HCT116 (cell line): ENCODE measurements around the gene RARB. TPM values are rescaled to one million over a fixed set of nuclear protein-coding genes. Genes with fewer than 3 reads are reported as not detected.

Source experiments
- ATAC-seq: fragments of 200-7000 bp; cut with Tn5 transposase; 2 replicates; pipeline ENCODE4 v1.9.1; 2020; ENCODE audit warnings: mild to moderate bottlenecking, moderate library complexity
- BruUV-seq: library from RNA; stranded (reverse); fragments of 400-500 nt; replicated peaks from 2 replicates; lab custom pipeline; 2021; lab: Mats Ljungman, UMichigan
- CTCF ChIA-PET: fragments of 300-600 bp; sonication (Branson Sonifier 250); formaldehyde crosslinking; loops from one replicate; lab custom pipeline; 2021; ENCODE audit warnings: antibody characterized with exemption; lab: Charles Lee
- POLR2A ChIA-PET: fragments of 300-600, 350-600 bp; sonication (Branson Sonifier 250); formaldehyde crosslinking; loops from one replicate; lab custom pipeline; 2021; ENCODE audit warnings: antibody characterized with exemption; lab: Charles Lee
- RAD21 ChIA-PET, 2 experiments: fragments of 300-600 bp; sonication (Branson Sonifier 250); formaldehyde crosslinking; loops; one replicate each; lab custom pipeline; 2023; ENCODE audit warnings: low total read pairs in 2 of 2; ENCODE audit not compliant: uncharacterized antibody in 2 of 2, unreplicated experiment in 2 of 2, low non-redundant PET in 1 of 2; lab: Charles Lee
- DNase-seq: peaks from one replicate; pipeline ENCODE4 v3.0.0-alpha.2; 2010; ENCODE audit warnings: low read depth, low spot score
- H2AFZ ChIP-seq: fragments of 200-600 bp; shearing (Covaris generic), sonication (generic); 2 replicates; pipeline ENCODE4 v1.6.1; 2017; ENCODE audit warnings: low read depth, mixed run types, mixed read lengths, antibody characterized with exemption, low read length; ENCODE audit not compliant: poor library complexity, severe bottlenecking
- H3K27ac ChIP-seq: 2 replicates; pipeline ENCODE4 v1.5.1; 2012; ENCODE audit warnings: low read depth, low read length
- H3K27me3 ChIP-seq: fragments of 200-600 bp; sonication (generic); 2 replicates; pipeline ENCODE4 v1.6.1; 2016; ENCODE audit warnings: mixed run types, low read length, mixed read lengths; ENCODE audit not compliant: insufficient read depth
- H3K36me3 ChIP-seq, 2 experiments: fragments of 200-500 bp in 1 of 2; fragments of 200-600 bp in 1 of 2; sonication (Bioruptor generic) in 1 of 2; sonication (generic) in 1 of 2; 2 replicates each; pipeline versions ENCODE4 v1.5.1 to v1.6.1; 2014 to 2016; ENCODE audit warnings: low read length in 2 of 2, inconsistent platforms in 1 of 2, mixed read lengths in 1 of 2, mixed run types in 1 of 2; ENCODE audit not compliant: insufficient read depth in 2 of 2, control insufficient read depth in 1 of 2
- H3K4me1 ChIP-seq, 2 experiments: fragments of 200-600 bp in 1 of 2; sonication (generic) in 1 of 2; 2 replicates each; pipeline versions ENCODE4 v1.5.1 to v1.6.1; 2012 to 2017; ENCODE audit warnings: low read length in 2 of 2, inconsistent platforms in 1 of 2, mild to moderate bottlenecking in 1 of 2, mixed read lengths in 1 of 2, mixed run types in 1 of 2, moderate library complexity in 1 of 2; ENCODE audit not compliant: insufficient read depth in 2 of 2, control insufficient read depth in 1 of 2
- H3K4me2 ChIP-seq: fragments of 200-600 bp; sonication (generic); 2 replicates; pipeline ENCODE4 v1.6.1; 2017; ENCODE audit warnings: mixed run types, low read length, mixed read lengths
- H3K4me3 ChIP-seq, 2 experiments: fragments of 200-600 bp in 1 of 2; sonication (generic) in 1 of 2; replicated peaks in 1 of 2; 2 replicates each; pipeline ENCODE4 v1.5.1; 2011 to 2016; ENCODE audit warnings: low read length in 2 of 2, control low read depth in 1 of 2, low read depth in 1 of 2, mild to moderate bottlenecking in 1 of 2, mixed read lengths in 1 of 2, mixed run types in 1 of 2
- H3K79me2 ChIP-seq: fragments of 200-600 bp; sonication (generic); 2 replicates; pipeline ENCODE4 v1.6.1; 2017; ENCODE audit warnings: mild to moderate bottlenecking, mixed run types, low read length, moderate library complexity, mixed read lengths; ENCODE audit not compliant: insufficient read depth
- H3K9ac ChIP-seq: fragments of 200-600 bp; sonication (generic); 2 replicates; pipeline ENCODE4 v1.6.1; 2016; ENCODE audit warnings: low read length, mixed read lengths
- H3K9me2 ChIP-seq: fragments of 200-600 bp; sonication (generic), shearing (Covaris generic); 2 replicates; pipeline ENCODE4 v1.6.1; 2017; ENCODE audit warnings: mixed run types, mild to moderate bottlenecking, moderate library complexity; ENCODE audit not compliant: insufficient read depth
- H3K9me3 ChIP-seq, 2 experiments: fragments of 200-500 bp in 1 of 2; fragments of 200-600 bp in 1 of 2; sonication (Bioruptor generic) in 1 of 2; sonication (generic) in 1 of 2; 2 replicates each; pipeline ENCODE4 v1.6.1; 2014 to 2017; ENCODE audit warnings: low read length in 2 of 2, mixed read lengths in 2 of 2, inconsistent platforms in 1 of 2, low read depth in 1 of 2, mild to moderate bottlenecking in 1 of 2, mixed run types in 1 of 2, moderate library complexity in 1 of 2; ENCODE audit not compliant: control insufficient read depth in 1 of 2, insufficient read depth in 1 of 2
- H4K20me1 ChIP-seq: fragments of 200-600 bp; sonication (generic), shearing (Covaris generic); 2 replicates; pipeline ENCODE4 v1.6.1; 2017; ENCODE audit warnings: mixed run types, mild to moderate bottlenecking, moderate library complexity; ENCODE audit not compliant: insufficient read depth
- CBX3 ChIP-seq: IDR thresholded peaks from 2 replicates; pipeline ENCODE4 v1.6.1; 2012; ENCODE audit warnings: low read depth
- CEBPB ChIP-seq: IDR thresholded peaks from 2 replicates; pipeline ENCODE4 v1.6.1; 2012; ENCODE audit warnings: low read depth
- EGR1 ChIP-seq: IDR thresholded peaks from 2 replicates; pipeline ENCODE4 v1.6.1; 2012; ENCODE audit warnings: low read depth
- ELF1 ChIP-seq: IDR thresholded peaks from 2 replicates; pipeline ENCODE4 v1.6.1; 2012; ENCODE audit warnings: low read depth, borderline replicate concordance
- EZH2 ChIP-seq: fragments of 200-600 bp; sonication (generic); IDR thresholded peaks from 2 replicates; pipeline ENCODE4 v1.6.1; 2017; ENCODE audit warnings: antibody characterized with exemption, mixed run types
- EZH2phosphoT487 ChIP-seq: fragments of 200-600 bp; IDR thresholded peaks from 2 replicates; pipeline ENCODE4 v1.6.1; 2018; ENCODE audit warnings: antibody characterized with exemption, borderline replicate concordance
- FOSL1 ChIP-seq: IDR thresholded peaks from 2 replicates; pipeline ENCODE4 v1.6.1; 2012; ENCODE audit warnings: low read depth
- RAD21 ChIP-seq: IDR thresholded peaks from 2 replicates; pipeline ENCODE4 v1.6.1; 2012; ENCODE audit warnings: low read depth, mild to moderate bottlenecking
- SIN3A ChIP-seq: IDR thresholded peaks from 2 replicates; pipeline ENCODE4 v1.6.1; 2012; ENCODE audit warnings: low read depth
- SP1 ChIP-seq: IDR thresholded peaks from 2 replicates; pipeline ENCODE4 v1.6.1; 2012; ENCODE audit warnings: low read depth
- SRF ChIP-seq: IDR thresholded peaks from 2 replicates; pipeline ENCODE4 v1.6.1; 2012; ENCODE audit warnings: low read depth
- TCF7L2 ChIP-seq: IDR thresholded peaks from 2 replicates; pipeline ENCODE4 v1.7.0; 2011; ENCODE audit warnings: borderline replicate concordance, inconsistent platforms; ENCODE audit not compliant: insufficient read depth, insufficient read length; ENCODE audit errors: extremely low read depth
- YY1 ChIP-seq: IDR thresholded peaks from 2 replicates; pipeline ENCODE4 v1.6.1; 2011; ENCODE audit warnings: low read length, low read depth, moderate library complexity, mild to moderate bottlenecking; ENCODE audit not compliant: insufficient replicate concordance; ENCODE audit errors: extremely low read depth
- ZNF274 ChIP-seq: fragments of 200-500 bp; sonication (Bioruptor generic); IDR thresholded peaks from 2 replicates; pipeline ENCODE4 v1.6.1; 2014; ENCODE audit warnings: mild to moderate bottlenecking, low read depth, low read length, inconsistent platforms
- intact Hi-C: fragments of 100-400 bp; cut with micrococcal nuclease; formaldehyde crosslinking; loops from 2 replicates; pipeline ENCODE4 v1.10.0; 2022
- total RNA-seq: library from RNA; stranded (reverse); gene quantifications from one replicate; pipeline ENCODE4 v1.2.1, GENCODE V29; 2021; ENCODE audit not compliant: unreplicated experiment
- TF ChIP-seq, protein P1 (sequence below), 3 experiments: fragments of 200-600 bp in 1 of 3; sonication (generic) in 1 of 3; IDR thresholded peaks in 2 of 3; conservative IDR thresholded peaks in 1 of 3; 2 replicates each; pipeline ENCODE4 v1.5.1; 2012 to 2017; ENCODE audit warnings: low read depth in 2 of 3, low read length in 2 of 3, antibody characterized with exemption in 1 of 3, borderline replicate concordance in 1 of 3, control low read depth in 1 of 3, mild to moderate bottlenecking in 1 of 3, mixed read lengths in 1 of 3, mixed run types in 1 of 3, moderate library complexity in 1 of 3; ENCODE audit not compliant: insufficient read depth in 1 of 3
- TF ChIP-seq, protein P2 (sequence below): IDR thresholded peaks from 2 replicates; pipeline ENCODE4 v1.6.1; 2012
- TF ChIP-seq, protein P3 (sequence below): IDR thresholded peaks from 2 replicates; pipeline ENCODE4 v1.6.1; 2012; ENCODE audit warnings: low read depth

RARB gene
- total RNA-seq, 1 experiment from 2014 or later, result not detected

DNA sequence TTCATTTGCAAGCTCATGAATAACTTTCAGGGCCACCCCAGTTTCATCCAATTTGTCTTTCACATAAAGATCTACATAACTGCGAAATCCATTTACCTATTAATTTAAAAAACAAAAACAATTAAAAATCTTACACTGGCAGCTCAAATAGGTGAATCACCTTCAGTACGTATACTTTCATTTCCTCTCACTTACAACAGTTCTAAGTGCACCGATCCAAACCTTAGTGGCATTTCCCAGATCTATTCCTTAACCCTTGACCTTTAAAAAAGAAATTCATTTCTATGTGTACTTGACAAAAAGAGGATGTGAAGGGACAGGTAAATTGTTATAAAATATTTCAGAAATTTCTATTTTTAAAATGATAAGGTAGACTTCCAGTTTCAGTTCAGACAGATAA is 205.9 kb downstream of the RARB start:
- H3K9me2 ChIP-seq, result no peaks in the 10 kb centered on the region
- no peak for TF ChIP-seq RAD21
- no peak for TF ChIP-seq FOSL1
- TF ChIP-seq CEBPB, result no peak
- no peak for TF ChIP-seq ELF1
- no peak for TF ChIP-seq EZH2
- TF ChIP-seq SIN3A, result no peak
- TF ChIP-seq YY1, result no peak
- TF ChIP-seq, all 23 proteins: peak for 0
- H3K4me1 ChIP-seq, result no peaks in the 10 kb centered on the region
- no peaks in the 10 kb centered on the region for H3K27me3 ChIP-seq
- BruUV-seq, result no TSS peak
- ChIA-PET POLR2A (no interaction called here), CTCF (no interaction called here), RAD21 (no interaction called here)
- H3K36me3 ChIP-seq, result peaks cover 4 to 32% of the 10 kb centered on the region in 2 experiments
- H3K27ac ChIP-seq, result no peak overlapping the region
- H3K4me3 ChIP-seq, result no peak overlapping the region
- no peaks in the 10 kb centered on the region for H4K20me1 ChIP-seq
- intact Hi-C loops, result no loop called here
- ATAC-seq, result no peak
- DNase-seq, result no peak
- no peak overlapping the region for H3K9ac ChIP-seq
- H3K79me2 ChIP-seq, result no peaks in the 10 kb centered on the region
- H3K9me3 ChIP-seq, result no peaks in the 10 kb centered on the region
- H3K4me2 ChIP-seq, result no peak overlapping the region
- no peak overlapping the region for H2AFZ ChIP-seq

DNA sequence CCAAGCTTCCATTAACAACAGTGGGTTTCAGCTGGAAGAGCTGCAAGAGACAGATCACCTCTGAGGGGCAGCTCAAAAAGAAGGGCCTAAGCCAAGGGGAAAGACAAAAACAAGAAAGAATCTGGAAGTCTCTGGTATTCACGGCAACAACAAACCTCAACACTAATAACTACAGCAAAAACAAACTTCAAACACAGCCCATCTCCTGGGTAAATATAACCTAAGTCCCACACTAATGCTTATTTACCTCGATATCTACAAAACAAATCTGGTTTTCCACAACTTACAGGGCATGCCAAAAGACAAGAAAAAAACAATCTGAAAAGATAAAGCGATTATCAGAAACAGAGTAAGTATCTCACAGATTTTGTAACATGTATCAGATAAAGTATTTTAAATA is 207.0 kb downstream of the RARB start:
- no peaks in the 10 kb centered on the region for H3K9me3 ChIP-seq
- no peaks in the 10 kb centered on the region for H4K20me1 ChIP-seq
- ChIA-PET RAD21 (no interaction called here), POLR2A (no interaction called here), CTCF (no interaction called here)
- H3K4me1 ChIP-seq, result no peaks in the 10 kb centered on the region
- no TSS peak for BruUV-seq
- intact Hi-C loops, result no loop called here
- no peak overlapping the region for H3K27ac ChIP-seq
- H3K4me2 ChIP-seq, result no peak overlapping the region
- H2AFZ ChIP-seq, result no peak overlapping the region
- no peaks in the 10 kb centered on the region for H3K79me2 ChIP-seq
- H3K9ac ChIP-seq, result no peak overlapping the region
- peaks cover 4 to 22% of the 10 kb centered on the region in 2 experiments; a peak in 2 of 4 replicates for H3K36me3 ChIP-seq
- no peak overlapping the region for H3K4me3 ChIP-seq
- H3K27me3 ChIP-seq, result no peaks in the 10 kb centered on the region
- DNase-seq, result no peak
- ATAC-seq, result no peak
- H3K9me2 ChIP-seq, result no peaks in the 10 kb centered on the region
- no peak for TF ChIP-seq CEBPB
- TF ChIP-seq EGR1, result no peak
- no peak for TF ChIP-seq FOSL1
- no peak for TF ChIP-seq CBX3
- TF ChIP-seq, protein P1, sequence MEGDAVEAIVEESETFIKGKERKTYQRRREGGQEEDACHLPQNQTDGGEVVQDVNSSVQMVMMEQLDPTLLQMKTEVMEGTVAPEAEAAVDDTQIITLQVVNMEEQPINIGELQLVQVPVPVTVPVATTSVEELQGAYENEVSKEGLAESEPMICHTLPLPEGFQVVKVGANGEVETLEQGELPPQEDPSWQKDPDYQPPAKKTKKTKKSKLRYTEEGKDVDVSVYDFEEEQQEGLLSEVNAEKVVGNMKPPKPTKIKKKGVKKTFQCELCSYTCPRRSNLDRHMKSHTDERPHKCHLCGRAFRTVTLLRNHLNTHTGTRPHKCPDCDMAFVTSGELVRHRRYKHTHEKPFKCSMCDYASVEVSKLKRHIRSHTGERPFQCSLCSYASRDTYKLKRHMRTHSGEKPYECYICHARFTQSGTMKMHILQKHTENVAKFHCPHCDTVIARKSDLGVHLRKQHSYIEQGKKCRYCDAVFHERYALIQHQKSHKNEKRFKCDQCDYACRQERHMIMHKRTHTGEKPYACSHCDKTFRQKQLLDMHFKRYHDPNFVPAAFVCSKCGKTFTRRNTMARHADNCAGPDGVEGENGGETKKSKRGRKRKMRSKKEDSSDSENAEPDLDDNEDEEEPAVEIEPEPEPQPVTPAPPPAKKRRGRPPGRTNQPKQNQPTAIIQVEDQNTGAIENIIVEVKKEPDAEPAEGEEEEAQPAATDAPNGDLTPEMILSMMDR (IDR thresholded peaks at IDR 0.05 in 2 of 3, conservative IDR thresholded peaks at IDR 0.05 in 1 of 3; ENCODE audit: borderline replicate concordance in 1 of 3, insufficient read depth in 1 of 3, low read depth in 2 of 3, low read length in 2 of 3), result no peak
- no peak for TF ChIP-seq EZH2phosphoT487
- TF ChIP-seq SP1, result no peak
- no peak for TF ChIP-seq TCF7L2
- TF ChIP-seq ZNF274, result no peak
- TF ChIP-seq SRF, result no peak
- TF ChIP-seq, protein P2, sequence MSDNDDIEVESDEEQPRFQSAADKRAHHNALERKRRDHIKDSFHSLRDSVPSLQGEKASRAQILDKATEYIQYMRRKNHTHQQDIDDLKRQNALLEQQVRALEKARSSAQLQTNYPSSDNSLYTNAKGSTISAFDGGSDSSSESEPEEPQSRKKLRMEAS, result no peak
- TF ChIP-seq, protein P3, sequence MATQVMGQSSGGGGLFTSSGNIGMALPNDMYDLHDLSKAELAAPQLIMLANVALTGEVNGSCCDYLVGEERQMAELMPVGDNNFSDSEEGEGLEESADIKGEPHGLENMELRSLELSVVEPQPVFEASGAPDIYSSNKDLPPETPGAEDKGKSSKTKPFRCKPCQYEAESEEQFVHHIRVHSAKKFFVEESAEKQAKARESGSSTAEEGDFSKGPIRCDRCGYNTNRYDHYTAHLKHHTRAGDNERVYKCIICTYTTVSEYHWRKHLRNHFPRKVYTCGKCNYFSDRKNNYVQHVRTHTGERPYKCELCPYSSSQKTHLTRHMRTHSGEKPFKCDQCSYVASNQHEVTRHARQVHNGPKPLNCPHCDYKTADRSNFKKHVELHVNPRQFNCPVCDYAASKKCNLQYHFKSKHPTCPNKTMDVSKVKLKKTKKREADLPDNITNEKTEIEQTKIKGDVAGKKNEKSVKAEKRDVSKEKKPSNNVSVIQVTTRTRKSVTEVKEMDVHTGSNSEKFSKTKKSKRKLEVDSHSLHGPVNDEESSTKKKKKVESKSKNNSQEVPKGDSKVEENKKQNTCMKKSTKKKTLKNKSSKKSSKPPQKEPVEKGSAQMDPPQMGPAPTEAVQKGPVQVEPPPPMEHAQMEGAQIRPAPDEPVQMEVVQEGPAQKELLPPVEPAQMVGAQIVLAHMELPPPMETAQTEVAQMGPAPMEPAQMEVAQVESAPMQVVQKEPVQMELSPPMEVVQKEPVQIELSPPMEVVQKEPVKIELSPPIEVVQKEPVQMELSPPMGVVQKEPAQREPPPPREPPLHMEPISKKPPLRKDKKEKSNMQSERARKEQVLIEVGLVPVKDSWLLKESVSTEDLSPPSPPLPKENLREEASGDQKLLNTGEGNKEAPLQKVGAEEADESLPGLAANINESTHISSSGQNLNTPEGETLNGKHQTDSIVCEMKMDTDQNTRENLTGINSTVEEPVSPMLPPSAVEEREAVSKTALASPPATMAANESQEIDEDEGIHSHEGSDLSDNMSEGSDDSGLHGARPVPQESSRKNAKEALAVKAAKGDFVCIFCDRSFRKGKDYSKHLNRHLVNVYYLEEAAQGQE, result no peak
- no peak for TF ChIP-seq ELF1
